ENCODE results near the gene EEF1A1.

Gene EEF1A1

DNA sequence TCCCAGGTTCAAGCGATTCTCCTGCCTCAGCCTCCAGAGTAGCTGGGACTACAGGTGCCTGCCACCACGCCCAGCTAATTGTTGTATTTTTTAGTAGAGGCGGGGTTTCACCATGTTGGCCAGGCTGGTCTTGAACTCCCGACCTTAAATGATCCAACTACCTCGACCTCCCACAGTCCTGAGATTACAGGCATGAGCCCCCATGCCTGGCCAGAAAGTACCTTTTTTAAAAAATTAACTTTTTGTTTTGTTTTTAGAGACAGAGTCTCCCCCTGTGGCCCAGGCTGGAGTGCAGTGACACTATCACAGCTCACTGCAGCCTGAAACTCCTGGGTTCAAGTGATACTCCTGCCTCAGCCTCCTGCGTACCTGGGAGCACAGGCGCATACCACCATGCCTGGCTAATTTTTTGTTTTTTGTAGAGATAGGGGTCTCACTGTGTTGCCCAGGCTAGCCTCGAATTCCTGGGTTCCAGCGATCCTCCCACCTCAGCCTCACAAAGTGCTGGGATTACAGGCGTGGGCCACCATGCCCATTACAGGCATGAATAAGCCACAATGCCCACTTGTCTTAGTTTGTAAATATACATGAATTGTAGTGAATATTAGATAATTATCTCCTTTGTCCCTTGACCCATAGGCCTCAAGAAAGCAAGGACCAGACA is 17.4 kb upstream of the EEF1A1 start:
- TF ChIP-seq, protein P1, sequence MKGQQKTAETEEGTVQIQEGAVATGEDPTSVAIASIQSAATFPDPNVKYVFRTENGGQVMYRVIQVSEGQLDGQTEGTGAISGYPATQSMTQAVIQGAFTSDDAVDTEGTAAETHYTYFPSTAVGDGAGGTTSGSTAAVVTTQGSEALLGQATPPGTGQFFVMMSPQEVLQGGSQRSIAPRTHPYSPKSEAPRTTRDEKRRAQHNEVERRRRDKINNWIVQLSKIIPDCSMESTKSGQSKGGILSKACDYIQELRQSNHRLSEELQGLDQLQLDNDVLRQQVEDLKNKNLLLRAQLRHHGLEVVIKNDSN (IDR thresholded peaks at IDR 0.05): no peak

- TF ChIP-seq CEBPB (IDR thresholded peaks at IDR 0.05) (no peak), NFIC (IDR thresholded peaks at IDR 0.05) (no peak), CREB1 (IDR thresholded peaks at IDR 0.05; ENCODE audit: low read depth) (no peak), FOXM1 (IDR thresholded peaks at IDR 0.05; ENCODE audit: borderline replicate concordance, low read depth) (no peak), RAD21 (IDR thresholded peaks at IDR 0.05; ENCODE audit: low read depth) (no peak), EP300 (IDR thresholded peaks at IDR 0.05; ENCODE audit: borderline replicate concordance) (no peak), ZBTB7A (IDR thresholded peaks at IDR 0.05; ENCODE audit: low read depth) (no peak), TEAD4 (IDR thresholded peaks at IDR 0.05) (no peak), EGR1 (IDR thresholded peaks at IDR 0.05) (no peak), TAF1 (IDR thresholded peaks at IDR 0.05; ENCODE audit: low read depth) (no peak), TCF12 (IDR thresholded peaks at IDR 0.05; ENCODE audit: low read depth) (no peak), YY1 (IDR thresholded peaks at IDR 0.05; ENCODE audit: low read depth) (no peak)
- TF ChIP-seq, protein P1 (IDR thresholded peaks at IDR 0.05): no peak
- TF ChIP-seq, protein P2, sequence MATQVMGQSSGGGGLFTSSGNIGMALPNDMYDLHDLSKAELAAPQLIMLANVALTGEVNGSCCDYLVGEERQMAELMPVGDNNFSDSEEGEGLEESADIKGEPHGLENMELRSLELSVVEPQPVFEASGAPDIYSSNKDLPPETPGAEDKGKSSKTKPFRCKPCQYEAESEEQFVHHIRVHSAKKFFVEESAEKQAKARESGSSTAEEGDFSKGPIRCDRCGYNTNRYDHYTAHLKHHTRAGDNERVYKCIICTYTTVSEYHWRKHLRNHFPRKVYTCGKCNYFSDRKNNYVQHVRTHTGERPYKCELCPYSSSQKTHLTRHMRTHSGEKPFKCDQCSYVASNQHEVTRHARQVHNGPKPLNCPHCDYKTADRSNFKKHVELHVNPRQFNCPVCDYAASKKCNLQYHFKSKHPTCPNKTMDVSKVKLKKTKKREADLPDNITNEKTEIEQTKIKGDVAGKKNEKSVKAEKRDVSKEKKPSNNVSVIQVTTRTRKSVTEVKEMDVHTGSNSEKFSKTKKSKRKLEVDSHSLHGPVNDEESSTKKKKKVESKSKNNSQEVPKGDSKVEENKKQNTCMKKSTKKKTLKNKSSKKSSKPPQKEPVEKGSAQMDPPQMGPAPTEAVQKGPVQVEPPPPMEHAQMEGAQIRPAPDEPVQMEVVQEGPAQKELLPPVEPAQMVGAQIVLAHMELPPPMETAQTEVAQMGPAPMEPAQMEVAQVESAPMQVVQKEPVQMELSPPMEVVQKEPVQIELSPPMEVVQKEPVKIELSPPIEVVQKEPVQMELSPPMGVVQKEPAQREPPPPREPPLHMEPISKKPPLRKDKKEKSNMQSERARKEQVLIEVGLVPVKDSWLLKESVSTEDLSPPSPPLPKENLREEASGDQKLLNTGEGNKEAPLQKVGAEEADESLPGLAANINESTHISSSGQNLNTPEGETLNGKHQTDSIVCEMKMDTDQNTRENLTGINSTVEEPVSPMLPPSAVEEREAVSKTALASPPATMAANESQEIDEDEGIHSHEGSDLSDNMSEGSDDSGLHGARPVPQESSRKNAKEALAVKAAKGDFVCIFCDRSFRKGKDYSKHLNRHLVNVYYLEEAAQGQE (IDR thresholded peaks at IDR 0.05; ENCODE audit: low read depth): no peak
- TF ChIP-seq, protein P3, sequence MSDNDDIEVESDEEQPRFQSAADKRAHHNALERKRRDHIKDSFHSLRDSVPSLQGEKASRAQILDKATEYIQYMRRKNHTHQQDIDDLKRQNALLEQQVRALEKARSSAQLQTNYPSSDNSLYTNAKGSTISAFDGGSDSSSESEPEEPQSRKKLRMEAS (IDR thresholded peaks at IDR 0.05): no peak
Measured at GRCh38 chr6:73537677-73538076, 16.8 kb upstream of the EEF1A1 start.

- TF ChIP-seq CREB1 (IDR thresholded peaks at IDR 0.05; ENCODE audit: low read depth): no peak
- TF ChIP-seq, protein P1 (IDR thresholded peaks at IDR 0.05): no peak
- TF ChIP-seq FOXM1 (IDR thresholded peaks at IDR 0.05; ENCODE audit: borderline replicate concordance, low read depth): no peak
- TF ChIP-seq TEAD4 (IDR thresholded peaks at IDR 0.05): no peak
- TF ChIP-seq EGR1 (IDR thresholded peaks at IDR 0.05): no peak
- no peak for TF ChIP-seq CEBPB (IDR thresholded peaks at IDR 0.05)
- TF ChIP-seq, protein P2 (IDR thresholded peaks at IDR 0.05; ENCODE audit: low read depth): no peak
- no peak for TF ChIP-seq TCF12 (IDR thresholded peaks at IDR 0.05; ENCODE audit: low read depth)
- no peak for TF ChIP-seq YY1 (IDR thresholded peaks at IDR 0.05; ENCODE audit: low read depth)
- TF ChIP-seq TAF1 (IDR thresholded peaks at IDR 0.05; ENCODE audit: low read depth): no peak
- no peak for TF ChIP-seq NFIC (IDR thresholded peaks at IDR 0.05)
- TF ChIP-seq ZBTB7A (IDR thresholded peaks at IDR 0.05; ENCODE audit: low read depth): no peak
- TF ChIP-seq EP300 (IDR thresholded peaks at IDR 0.05; ENCODE audit: borderline replicate concordance): no peak
- TF ChIP-seq, protein P3 (IDR thresholded peaks at IDR 0.05): no peak
Measured at GRCh38 chr6:73534628-73535027, 13.8 kb upstream of the EEF1A1 start.

GRCh38 chr6:73532293-73532692 is 11.5 kb upstream of the EEF1A1 start:
- TF ChIP-seq, protein P3 (IDR thresholded peaks at IDR 0.05): no peak
- no peak for TF ChIP-seq CREB1 (IDR thresholded peaks at IDR 0.05; ENCODE audit: low read depth)
- TF ChIP-seq, protein P2 (IDR thresholded peaks at IDR 0.05; ENCODE audit: low read depth): no peak
- TF ChIP-seq ZBTB7A (IDR thresholded peaks at IDR 0.05; ENCODE audit: low read depth): no peak
- TF ChIP-seq TAF1 (IDR thresholded peaks at IDR 0.05; ENCODE audit: low read depth): no peak
- no peak for TF ChIP-seq NFIC (IDR thresholded peaks at IDR 0.05)
- TF ChIP-seq EP300 (IDR thresholded peaks at IDR 0.05; ENCODE audit: borderline replicate concordance): no peak
- no peak for TF ChIP-seq TCF12 (IDR thresholded peaks at IDR 0.05; ENCODE audit: low read depth)
- no peak for TF ChIP-seq TEAD4 (IDR thresholded peaks at IDR 0.05)
- no peak for TF ChIP-seq EGR1 (IDR thresholded peaks at IDR 0.05)
- no peak for TF ChIP-seq CEBPB (IDR thresholded peaks at IDR 0.05)
- TF ChIP-seq, protein P1 (IDR thresholded peaks at IDR 0.05): no peak
- TF ChIP-seq YY1 (IDR thresholded peaks at IDR 0.05; ENCODE audit: low read depth): no peak

Data from Ishikawa (cell line).